Bronchial epithelial cell (primary cell): ENCODE data around the gene SMYD1. TPM values are rescaled to one million over a fixed set of nuclear protein-coding genes. Genes with fewer than 3 reads are reported as not detected.

ENCODE experiments used
- DNase-seq: peaks from one replicate; pipeline ENCODE4 v3.0.0-alpha.2; 2010; ENCODE audit warnings: low read depth
- FAIRE-seq: peaks from 2 replicates; lab custom pipeline; 2011; peaks lifted over from hg19 to GRCh38; lab: Jason Lieb, UNC
- H3K27me3 ChIP-seq: 2 replicates; pipeline ENCODE4 v1.5.1; 2011; ENCODE audit warnings: low read length; ENCODE audit not compliant: control insufficient read depth, insufficient read depth
- H3K36me3 ChIP-seq: 2 replicates; pipeline ENCODE4 v1.5.1; 2011; ENCODE audit warnings: low read length; ENCODE audit not compliant: control insufficient read depth, insufficient read depth
- H3K4me3 ChIP-seq: 2 replicates; pipeline ENCODE4 v1.5.1; 2011; ENCODE audit warnings: mild to moderate bottlenecking, low read depth, low read length, control low read depth
- total RNA-seq: library from RNA; depleted of rRNA; stranded (reverse); fragments of >200 nt; gene quantifications from 2 replicates; pipeline ENCODE4 v1.2.1, GENCODE V29; 2014
- TF ChIP-seq, protein P1 (sequence below): IDR thresholded peaks from 2 replicates; pipeline ENCODE4 v1.5.1; 2011; ENCODE audit warnings: mild to moderate bottlenecking, moderate library complexity, low read length, control low read depth, inconsistent platforms; ENCODE audit not compliant: insufficient read depth, severe bottlenecking

Gene SMYD1
- total RNA-seq, 1 donor from 2014 or later = not detected

DNA sequence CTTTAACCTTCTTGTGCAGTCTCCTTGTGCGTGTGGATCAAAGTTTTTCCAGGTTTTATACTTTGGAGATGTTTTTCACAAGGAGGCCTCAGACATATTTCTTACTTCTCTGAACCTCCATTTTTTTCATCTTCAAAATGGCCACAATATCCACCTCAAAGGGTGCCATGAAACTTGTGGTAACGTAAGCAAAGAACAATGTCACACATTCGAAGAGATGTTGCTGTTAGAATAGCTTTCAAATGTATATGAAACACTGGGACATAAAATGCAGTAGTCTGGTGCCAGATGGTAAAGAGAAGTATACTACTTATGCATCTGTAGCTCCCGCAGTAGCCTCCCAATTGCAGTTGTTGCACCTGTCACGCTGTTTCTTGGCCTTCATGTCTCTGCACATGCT is 9.4 kb upstream of the SMYD1 start:
- Histone ChIP-seq H3K4me3 (no peak overlapping the region), H3K36me3 (no peaks in the 10 kb centered on the region), H3K27me3 (no peaks in the 10 kb centered on the region)
- DNase-seq (no peak), FAIRE-seq (no peak)
- TF ChIP-seq, protein P1, sequence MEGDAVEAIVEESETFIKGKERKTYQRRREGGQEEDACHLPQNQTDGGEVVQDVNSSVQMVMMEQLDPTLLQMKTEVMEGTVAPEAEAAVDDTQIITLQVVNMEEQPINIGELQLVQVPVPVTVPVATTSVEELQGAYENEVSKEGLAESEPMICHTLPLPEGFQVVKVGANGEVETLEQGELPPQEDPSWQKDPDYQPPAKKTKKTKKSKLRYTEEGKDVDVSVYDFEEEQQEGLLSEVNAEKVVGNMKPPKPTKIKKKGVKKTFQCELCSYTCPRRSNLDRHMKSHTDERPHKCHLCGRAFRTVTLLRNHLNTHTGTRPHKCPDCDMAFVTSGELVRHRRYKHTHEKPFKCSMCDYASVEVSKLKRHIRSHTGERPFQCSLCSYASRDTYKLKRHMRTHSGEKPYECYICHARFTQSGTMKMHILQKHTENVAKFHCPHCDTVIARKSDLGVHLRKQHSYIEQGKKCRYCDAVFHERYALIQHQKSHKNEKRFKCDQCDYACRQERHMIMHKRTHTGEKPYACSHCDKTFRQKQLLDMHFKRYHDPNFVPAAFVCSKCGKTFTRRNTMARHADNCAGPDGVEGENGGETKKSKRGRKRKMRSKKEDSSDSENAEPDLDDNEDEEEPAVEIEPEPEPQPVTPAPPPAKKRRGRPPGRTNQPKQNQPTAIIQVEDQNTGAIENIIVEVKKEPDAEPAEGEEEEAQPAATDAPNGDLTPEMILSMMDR = no peak

DNA sequence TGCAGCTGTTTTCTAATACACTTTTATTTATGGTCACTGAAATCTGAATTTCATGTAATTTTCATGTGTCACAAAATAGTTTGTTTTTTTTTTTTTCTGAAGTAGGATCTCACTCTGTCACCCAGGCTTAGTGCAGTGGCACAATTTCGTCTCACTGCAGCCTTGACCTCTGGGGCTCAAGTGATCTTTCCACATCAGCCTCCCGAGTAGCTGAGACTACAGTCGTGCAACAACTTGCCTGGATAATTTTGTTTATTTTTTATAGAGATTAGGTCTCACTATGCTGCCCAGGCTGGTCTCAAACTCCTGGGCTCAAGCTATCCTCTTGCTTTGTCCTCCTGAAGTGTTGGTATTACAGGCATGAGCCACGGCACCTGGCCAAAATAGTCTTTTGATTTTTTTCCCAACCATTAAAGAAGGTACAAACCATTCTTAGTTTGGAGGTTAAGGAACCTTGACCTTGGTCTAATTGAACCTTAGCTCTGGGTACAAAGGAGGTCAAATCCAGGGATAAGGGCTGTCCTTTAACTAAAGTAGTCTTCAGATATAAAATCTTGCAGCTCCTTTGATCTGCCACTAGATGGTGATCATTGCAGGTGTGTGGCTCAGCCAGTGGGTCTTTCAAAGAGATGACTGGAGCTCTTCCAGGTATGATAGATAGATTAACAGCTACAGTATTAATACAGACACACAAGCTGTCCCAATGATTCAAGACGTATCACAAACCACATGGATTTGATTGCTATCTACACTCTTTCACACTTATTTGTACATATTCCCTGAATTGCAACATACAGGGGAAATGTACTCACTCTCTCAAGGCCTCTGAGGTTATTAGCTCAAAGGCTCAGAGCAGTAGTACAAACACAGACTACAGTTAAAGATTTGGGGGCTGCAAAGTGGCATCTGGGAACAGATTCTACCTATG is 7.4 kb upstream of the SMYD1 start:
- FAIRE-seq = no peak
- Histone ChIP-seq H3K36me3 (no peaks in the 10 kb centered on the region), H3K4me3 (no peak overlapping the region), H3K27me3 (no peaks in the 10 kb centered on the region)
- TF ChIP-seq, protein P1 = peak; percentile 73
- peak; percentile 60 for DNase-seq

DNA sequence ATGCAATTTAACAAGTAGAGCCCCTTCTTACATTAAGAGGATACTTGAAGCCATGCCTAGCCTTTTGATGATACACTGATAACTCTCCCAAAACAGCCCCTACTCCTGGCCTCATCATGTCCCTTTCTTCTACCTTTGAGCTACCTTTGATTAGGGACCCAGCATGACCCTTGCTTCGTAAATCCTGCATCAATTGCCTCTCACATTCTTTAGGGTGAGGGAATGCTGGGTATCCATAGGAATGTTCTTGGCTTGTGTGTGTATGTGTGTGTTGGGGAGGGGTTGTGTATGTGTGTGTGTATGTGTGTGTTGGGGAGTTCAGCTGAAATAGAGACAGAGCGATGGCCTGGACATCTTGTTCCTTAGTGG is 6.7 kb upstream of the SMYD1 start:
- no peak for FAIRE-seq
- Histone ChIP-seq H3K27me3 (no peaks in the 10 kb centered on the region), H3K4me3 (no peak overlapping the region), H3K36me3 (no peaks in the 10 kb centered on the region)
- no peak for DNase-seq
- TF ChIP-seq, protein P1 = no peak

DNA sequence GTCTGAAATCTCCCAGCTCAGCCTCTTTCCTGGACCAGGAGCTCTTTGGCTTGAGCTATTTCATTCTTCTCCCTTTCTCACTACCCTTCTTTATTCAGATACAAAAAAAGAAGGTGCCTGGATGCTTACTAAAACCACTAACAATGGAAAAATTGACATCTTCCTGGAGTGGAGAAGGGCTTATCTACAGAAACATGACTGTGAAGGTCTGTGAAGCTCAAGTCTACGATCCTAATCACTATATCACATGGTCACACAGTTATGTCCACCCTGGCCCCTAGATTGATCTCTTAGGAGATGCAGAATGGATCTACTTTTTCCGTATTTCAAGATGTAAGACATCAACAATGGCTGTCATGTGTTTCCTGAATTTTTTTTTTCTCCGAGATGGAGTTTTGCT is 6.3 kb upstream of the SMYD1 start:
- no peak for FAIRE-seq

DNA sequence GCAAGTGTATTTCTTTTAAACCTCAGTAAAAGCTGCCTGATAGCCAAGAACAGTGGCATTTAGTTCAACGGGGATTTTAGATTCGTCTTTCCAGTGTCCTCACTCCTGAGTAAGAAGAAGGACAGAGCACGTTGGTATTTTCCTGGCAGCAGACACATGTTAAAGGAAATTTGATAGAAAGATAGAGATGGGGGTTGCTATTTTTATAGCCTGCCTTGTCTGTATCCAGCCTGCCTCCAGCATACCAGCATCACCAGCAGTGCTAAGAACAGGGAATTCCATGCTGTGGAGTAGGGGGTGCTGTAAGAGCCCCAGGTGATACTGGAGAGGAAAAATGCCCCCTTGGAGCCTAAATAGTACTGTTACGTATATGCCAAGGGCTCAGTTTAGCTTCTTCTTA is 1.1 kb upstream of the SMYD1 start:
- no peak for FAIRE-seq
- TF ChIP-seq, protein P1 = no peak
- H3K4me3 ChIP-seq = no peak overlapping the region
- no peaks in the 10 kb centered on the region for H3K36me3 ChIP-seq
- H3K27me3 ChIP-seq = no peaks in the 10 kb centered on the region
- DNase-seq = no peak

More for the DNA sequence above, 6.3 kb upstream of the SMYD1 start:
- Histone ChIP-seq H3K27me3 (no peaks in the 10 kb centered on the region), H3K36me3 (no peaks in the 10 kb centered on the region), H3K4me3 (no peak overlapping the region)
- DNase-seq = no peak
- TF ChIP-seq, protein P1 = no peak
